Thyroid gland (tissue), 4 donors: Measurements from ENCODE around the gene SRRM3.

Source experiments
- POLR2A ChIP-seq, 2 donors: fragments of 450-650 bp; IDR thresholded peaks; one replicate each; pipeline ENCODE4 v1.6.1; 2017; ENCODE audit warnings: antibody characterized with exemption in 2 of 2, mild to moderate bottlenecking in 2 of 2, moderate library complexity in 1 of 2
- TF ChIP-seq, protein P1 (sequence below), 6 experiments: fragments of 200-600 bp in 3 of 6; fragments of 450-650 bp in 3 of 6; sonication (generic) in 3 of 6; IDR thresholded peaks; one replicate each; pipeline ENCODE4 v1.5.1; 2016 to 2019; ENCODE audit warnings: antibody characterized with exemption in 6 of 6, mild to moderate bottlenecking in 2 of 6, inconsistent platforms in 1 of 6, moderate library complexity in 1 of 6

GRCh38 chr7:76332078-76332477 lies 130.4 kb downstream of the SRRM3 start:
- TF ChIP-seq, protein P1, sequence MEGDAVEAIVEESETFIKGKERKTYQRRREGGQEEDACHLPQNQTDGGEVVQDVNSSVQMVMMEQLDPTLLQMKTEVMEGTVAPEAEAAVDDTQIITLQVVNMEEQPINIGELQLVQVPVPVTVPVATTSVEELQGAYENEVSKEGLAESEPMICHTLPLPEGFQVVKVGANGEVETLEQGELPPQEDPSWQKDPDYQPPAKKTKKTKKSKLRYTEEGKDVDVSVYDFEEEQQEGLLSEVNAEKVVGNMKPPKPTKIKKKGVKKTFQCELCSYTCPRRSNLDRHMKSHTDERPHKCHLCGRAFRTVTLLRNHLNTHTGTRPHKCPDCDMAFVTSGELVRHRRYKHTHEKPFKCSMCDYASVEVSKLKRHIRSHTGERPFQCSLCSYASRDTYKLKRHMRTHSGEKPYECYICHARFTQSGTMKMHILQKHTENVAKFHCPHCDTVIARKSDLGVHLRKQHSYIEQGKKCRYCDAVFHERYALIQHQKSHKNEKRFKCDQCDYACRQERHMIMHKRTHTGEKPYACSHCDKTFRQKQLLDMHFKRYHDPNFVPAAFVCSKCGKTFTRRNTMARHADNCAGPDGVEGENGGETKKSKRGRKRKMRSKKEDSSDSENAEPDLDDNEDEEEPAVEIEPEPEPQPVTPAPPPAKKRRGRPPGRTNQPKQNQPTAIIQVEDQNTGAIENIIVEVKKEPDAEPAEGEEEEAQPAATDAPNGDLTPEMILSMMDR (IDR thresholded peaks at IDR 0.05), result no peak
- TF ChIP-seq POLR2A (IDR thresholded peaks at IDR 0.05), result no peak
